SU-DHL-6 (cell line): ENCODE results near the gene DMRTB1.

Source experiments
- H2AFZ ChIP-seq: fragments of 200-600 bp; sonication (generic); 2 replicates; pipeline ENCODE4 v1.6.1; 2014; ENCODE audit warnings: low read depth, mild to moderate bottlenecking, moderate library complexity, mixed read lengths, antibody characterized with exemption, low read length; ENCODE audit not compliant: severe bottlenecking
- H3F3A ChIP-seq: fragments of 200-600 bp; shearing (Covaris generic); 2 replicates; pipeline ENCODE4 v1.6.0; 2016; ENCODE audit warnings: antibody characterized with exemption, mild to moderate bottlenecking; ENCODE audit not compliant: insufficient read depth
- H3K27ac ChIP-seq: fragments of 200-600 bp; sonication (generic); 2 replicates; pipeline ENCODE4 v1.5.1; 2016; ENCODE audit warnings: low read depth, mild to moderate bottlenecking, low read length, moderate library complexity, mixed read lengths
- H3K27me3 ChIP-seq: fragments of 200-600 bp; sonication (generic), shearing (Covaris generic); 2 replicates; pipeline ENCODE4 v1.6.0; 2014; ENCODE audit warnings: mild to moderate bottlenecking, low read length
- H3K36me3 ChIP-seq: fragments of 200-600 bp; sonication (generic); 2 replicates; pipeline ENCODE4 v1.6.1; 2014; ENCODE audit warnings: mild to moderate bottlenecking, low read length, mixed read lengths
- H3K4me2 ChIP-seq: fragments of 300-600, 200-600 bp; shearing (Covaris generic), sonication (generic); 2 replicates; pipeline ENCODE4 v1.6.0; 2014; ENCODE audit warnings: low read length, low read depth, mild to moderate bottlenecking; ENCODE audit not compliant: poor library complexity, severe bottlenecking
- H3K4me3 ChIP-seq: fragments of 200-600 bp; sonication (generic); 2 replicates; pipeline ENCODE4 v1.5.1; 2014; ENCODE audit warnings: antibody characterized with exemption, low read length, mild to moderate bottlenecking, mixed read lengths; ENCODE audit not compliant: insufficient read depth, poor library complexity, severe bottlenecking
- H3K79me2 ChIP-seq: fragments of 200-600 bp; sonication (generic); 2 replicates; pipeline ENCODE4 v1.6.1; 2014; ENCODE audit warnings: mild to moderate bottlenecking, low read length, moderate library complexity; ENCODE audit not compliant: insufficient read depth
- H3K9ac ChIP-seq: fragments of 200-600 bp; sonication (generic); 2 replicates; pipeline ENCODE4 v1.7.0; 2014; ENCODE audit warnings: mild to moderate bottlenecking, low read length
- H3K9me2 ChIP-seq: fragments of 200-600 bp; sonication (generic); replicated peaks from 2 replicates; pipeline ENCODE4 v1.6.1; 2014; ENCODE audit warnings: low read length; ENCODE audit not compliant: insufficient read depth
- H3K9me3 ChIP-seq: fragments of 200-600 bp; sonication (generic); 2 replicates; pipeline ENCODE4 v1.6.1; 2014; ENCODE audit warnings: low read length, mixed read lengths; ENCODE audit not compliant: insufficient read depth
- H4K20me1 ChIP-seq: fragments of 200-600 bp; sonication (generic); 2 replicates; pipeline ENCODE4 v1.6.1; 2014; ENCODE audit warnings: low read depth, mild to moderate bottlenecking, antibody characterized with exemption, low read length, moderate library complexity, mixed read lengths
- EZH2phosphoT487 ChIP-seq: fragments of 200-600 bp; sonication (generic), shearing (Covaris generic); conservative IDR thresholded peaks from 2 replicates; pipeline ENCODE4 v1.6.1; 2018; ENCODE audit warnings: mild to moderate bottlenecking, antibody characterized with exemption, low read length, moderate library complexity, mixed read lengths
- TF ChIP-seq, protein P1 (sequence below): fragments of 200-600 bp; sonication (generic); IDR thresholded peaks from one replicate; pipeline ENCODE4 v1.5.1; 2017; ENCODE audit warnings: antibody characterized with exemption, mild to moderate bottlenecking, low read length, moderate library complexity; ENCODE audit not compliant: insufficient read depth, poor library complexity, severe bottlenecking

DMRTB1 gene

DNA sequence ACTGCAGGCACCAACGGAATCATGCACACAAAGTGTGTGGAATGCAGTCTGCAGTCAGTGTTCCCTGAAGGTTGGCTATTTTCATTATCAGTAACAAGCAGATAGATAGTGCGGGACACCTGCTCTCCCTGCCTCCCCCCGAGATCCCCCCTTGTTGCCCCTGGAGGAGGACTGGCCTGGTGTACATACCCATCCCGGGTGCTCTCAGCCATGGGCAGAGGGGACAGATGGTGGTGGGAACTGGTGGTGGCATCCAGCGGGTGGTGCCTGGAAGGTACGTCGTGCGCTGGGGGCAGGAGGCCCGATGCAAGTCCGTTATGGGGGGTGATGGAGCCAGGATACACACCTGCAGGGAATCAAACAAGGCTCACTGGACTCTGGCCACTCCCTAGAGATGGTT is 55.2 kb downstream of the DMRTB1 start:
- no peak overlapping the region for H3K9ac ChIP-seq
- H3K9me2 ChIP-seq = no peaks in the 10 kb centered on the region
- H3K27ac ChIP-seq = no peak overlapping the region

DNA sequence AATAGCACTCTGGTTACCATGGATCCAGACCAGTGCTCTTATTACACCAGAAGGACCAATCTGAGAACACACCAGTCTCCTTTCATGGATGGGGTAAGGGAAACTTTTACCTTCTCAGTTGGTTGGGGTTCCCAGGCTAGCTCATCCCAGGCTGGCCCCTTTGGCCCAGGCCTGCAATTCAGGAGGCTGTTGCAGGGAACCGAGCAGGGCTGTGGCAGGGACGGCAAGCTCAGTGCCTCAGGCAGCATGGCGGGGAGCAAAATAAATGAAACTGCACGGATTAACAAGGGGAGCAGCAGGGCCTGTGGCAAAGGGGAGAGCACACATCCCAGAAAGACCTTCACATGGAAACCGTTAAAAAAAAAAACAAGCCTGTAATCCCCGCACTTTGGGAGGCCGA is 57.0 kb downstream of the DMRTB1 start:
- no peaks in the 10 kb centered on the region for H3F3A ChIP-seq
- H3K36me3 ChIP-seq = no peaks in the 10 kb centered on the region
- no peak overlapping the region for H3K27ac ChIP-seq
- no peaks in the 10 kb centered on the region for H4K20me1 ChIP-seq
- H3K27me3 ChIP-seq = no peaks in the 10 kb centered on the region
- H3K79me2 ChIP-seq = no peaks in the 10 kb centered on the region
- no peak overlapping the region for H2AFZ ChIP-seq
- no peak overlapping the region for H3K4me3 ChIP-seq
- H3K9me2 ChIP-seq = no peaks in the 10 kb centered on the region
- TF ChIP-seq, protein P1, sequence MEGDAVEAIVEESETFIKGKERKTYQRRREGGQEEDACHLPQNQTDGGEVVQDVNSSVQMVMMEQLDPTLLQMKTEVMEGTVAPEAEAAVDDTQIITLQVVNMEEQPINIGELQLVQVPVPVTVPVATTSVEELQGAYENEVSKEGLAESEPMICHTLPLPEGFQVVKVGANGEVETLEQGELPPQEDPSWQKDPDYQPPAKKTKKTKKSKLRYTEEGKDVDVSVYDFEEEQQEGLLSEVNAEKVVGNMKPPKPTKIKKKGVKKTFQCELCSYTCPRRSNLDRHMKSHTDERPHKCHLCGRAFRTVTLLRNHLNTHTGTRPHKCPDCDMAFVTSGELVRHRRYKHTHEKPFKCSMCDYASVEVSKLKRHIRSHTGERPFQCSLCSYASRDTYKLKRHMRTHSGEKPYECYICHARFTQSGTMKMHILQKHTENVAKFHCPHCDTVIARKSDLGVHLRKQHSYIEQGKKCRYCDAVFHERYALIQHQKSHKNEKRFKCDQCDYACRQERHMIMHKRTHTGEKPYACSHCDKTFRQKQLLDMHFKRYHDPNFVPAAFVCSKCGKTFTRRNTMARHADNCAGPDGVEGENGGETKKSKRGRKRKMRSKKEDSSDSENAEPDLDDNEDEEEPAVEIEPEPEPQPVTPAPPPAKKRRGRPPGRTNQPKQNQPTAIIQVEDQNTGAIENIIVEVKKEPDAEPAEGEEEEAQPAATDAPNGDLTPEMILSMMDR = no peak
- TF ChIP-seq EZH2phosphoT487 = no peak
- no peak overlapping the region for H3K4me2 ChIP-seq
- H3K9ac ChIP-seq = no peak overlapping the region
- no peaks in the 10 kb centered on the region for H3K9me3 ChIP-seq

More for the DNA sequence above, 55.2 kb downstream of the DMRTB1 start:
- Histone ChIP-seq H3K36me3 (no peaks in the 10 kb centered on the region), H3F3A (no peaks in the 10 kb centered on the region), H2AFZ (no peak overlapping the region), H3K27me3 (no peaks in the 10 kb centered on the region), H3K79me2 (no peaks in the 10 kb centered on the region), H4K20me1 (no peaks in the 10 kb centered on the region), H3K9me3 (no peaks in the 10 kb centered on the region), H3K4me3 (no peak overlapping the region), H3K4me2 (no peak overlapping the region)
- TF ChIP-seq, protein P1 = no peak
- TF ChIP-seq EZH2phosphoT487 = no peak
